ENCODE results near the gene PTPN1. TPM values are rescaled to one million over a fixed set of nuclear protein-coding genes. Genes with fewer than 3 reads are reported as not detected.
"Not testable (repeated sequence)": the region's sequence is repeated elsewhere in the genome, so short reads cannot be mapped to it uniquely, and the experiment has no call there.

PTPN1 gene
- polyA plus RNA-seq, 1 of the 3 experiments (the other 2 are of a cell fraction), result 23.6 TPM

DNA sequence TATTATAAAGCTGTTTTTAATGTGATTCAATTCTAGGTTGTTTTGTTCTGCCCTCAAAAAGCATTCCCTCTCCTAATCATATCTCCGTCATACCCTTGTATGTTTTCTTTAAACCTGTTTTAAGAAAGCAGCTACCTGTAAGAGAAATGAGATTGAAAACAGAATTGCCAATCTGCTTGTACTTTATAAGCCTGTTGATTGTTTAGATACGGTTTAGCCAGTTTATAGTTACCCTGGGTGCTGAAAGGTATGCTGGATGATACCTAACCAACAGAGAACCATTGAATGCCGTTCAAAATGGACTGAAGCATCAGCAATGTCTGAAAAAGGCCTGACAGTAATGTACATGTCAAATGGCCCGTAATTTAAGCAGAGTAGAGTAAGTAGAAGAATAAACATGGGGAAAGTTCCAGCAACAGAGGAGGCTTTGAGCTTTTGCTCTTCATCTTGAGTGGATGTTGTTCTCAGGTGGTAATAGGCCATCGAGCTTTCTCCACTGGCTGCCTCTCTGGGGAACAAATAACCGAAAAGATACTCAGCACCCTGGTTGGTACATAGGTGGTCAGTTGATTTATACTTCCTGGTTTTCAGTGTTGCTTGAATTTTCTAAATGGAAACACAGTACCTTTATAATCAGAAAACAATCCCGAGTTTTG lies 27.5 kb downstream of the PTPN1 start:
- Histone ChIP-seq H3K9me2 (no peaks in the 10 kb centered on the region), H3K4me1 (ENCODE audit: control insufficient read depth in 1 of 2, insufficient read depth in 2 of 2, low read depth in 1 of 2, low read length in 1 of 2) (peaks cover 4 to 24% of the 10 kb centered on the region in 2 experiments), H3K4me2 (no peak overlapping the region), H3K36me3 (replicated peaks in 1 of 2; ENCODE audit: control insufficient read depth in 1 of 2, insufficient read depth in 2 of 2, low read length in 1 of 2) (peaks cover 0 to 3% of the 10 kb centered on the region in 2 experiments), H3K27me3 (ENCODE audit: insufficient read depth) (no peaks in the 10 kb centered on the region), H3K9ac (no peak overlapping the region), H4K20me1 (ENCODE audit: insufficient read depth) (peaks cover 38% of the 10 kb centered on the region), H3K4me3 (ENCODE audit: low read depth in 2 of 2, low read length in 1 of 2) (no peak overlapping the region), H3K27ac (ENCODE audit: low read depth in 2 of 2, low read length in 1 of 2) (no peak overlapping the region), H3K79me2 (ENCODE audit: insufficient read depth) (peaks cover 95% of the 10 kb centered on the region), H2AFZ (ENCODE audit: low read depth) (no peak overlapping the region), H3K9me3 (no peaks in the 10 kb centered on the region), H3F3A (replicated peaks; ENCODE audit: insufficient read depth) (peaks cover 18% of the 10 kb centered on the region)
- DNase-seq, result no peak
- no peak for TF ChIP-seq EP300 (IDR thresholded peaks at IDR 0.05; ENCODE audit: borderline replicate concordance in 1 of 2, low read depth in 1 of 2, low read length in 1 of 2)
- WGBS (ENCODE audit: low lambda C conversion rate), result 91% methylated on average over 7 of the region's 7 CpGs
- CTCF ChIA-PET, result interaction anchor here (0.7 to 1.3 kb wide), 2 partner anchors 9 to 11 kb away, joined by 3 read pairs; no protein-coding TSS in a partner anchor
- POLR2A ChIA-PET, result no interaction called here

- Histone ChIP-seq H3K4me3 (ENCODE audit: low read depth in 2 of 2, low read length in 1 of 2) (no peak overlapping the region), H3K27ac (ENCODE audit: low read depth in 2 of 2, low read length in 1 of 2) (no peak overlapping the region), H3K36me3 (replicated peaks in 1 of 2; ENCODE audit: control insufficient read depth in 1 of 2, insufficient read depth in 2 of 2, low read length in 1 of 2) (peaks cover 0 to 3% of the 10 kb centered on the region in 2 experiments), H3K9ac (no peak overlapping the region), H3K4me2 (no peak overlapping the region), H3K4me1 (ENCODE audit: control insufficient read depth in 1 of 2, insufficient read depth in 2 of 2, low read depth in 1 of 2, low read length in 1 of 2) (peaks cover 4 to 23% of the 10 kb centered on the region in 2 experiments), H3K9me3 (no peaks in the 10 kb centered on the region), H3K27me3 (ENCODE audit: insufficient read depth) (no peaks in the 10 kb centered on the region), H3F3A (replicated peaks; ENCODE audit: insufficient read depth) (peaks cover 18% of the 10 kb centered on the region), H2AFZ (ENCODE audit: low read depth) (no peak overlapping the region), H4K20me1 (ENCODE audit: insufficient read depth) (peaks cover 32% of the 10 kb centered on the region), H3K9me2 (no peaks in the 10 kb centered on the region), H3K79me2 (ENCODE audit: insufficient read depth) (peaks cover 95% of the 10 kb centered on the region)
- DNase-seq, result no peak
- ChIA-PET POLR2A (interaction anchor here (0.8 kb wide), 1 partner anchor 39 kb away, joined by 3 read pairs; no protein-coding TSS in a partner anchor), CTCF (interaction anchor here (0.9 to 1.3 kb wide), 2 partner anchors 12 to 38 kb away, joined by 3 read pairs; no protein-coding TSS in a partner anchor)
- 83% methylated on average over 4 of the region's 4 CpGs for WGBS (ENCODE audit: low lambda C conversion rate)
- no peak for TF ChIP-seq YY1 (IDR thresholded peaks at IDR 0.05; ENCODE audit: low read depth)
- TF ChIP-seq GABPA (IDR thresholded peaks at IDR 0.05; ENCODE audit: low read depth), result no peak
- no peak for TF ChIP-seq MEF2A (IDR thresholded peaks at IDR 0.05; ENCODE audit: borderline replicate concordance, low read depth)
- no peak for TF ChIP-seq TAF1 (IDR thresholded peaks at IDR 0.05; ENCODE audit: borderline replicate concordance, low read depth, low read length)
- no peak for TF ChIP-seq CTCF (IDR thresholded peaks at IDR 0.05)
- no peak for TF ChIP-seq TEAD4 (IDR thresholded peaks at IDR 0.05; ENCODE audit: borderline replicate concordance, insufficient read depth)
- TF ChIP-seq CHD2 (IDR thresholded peaks at IDR 0.05; ENCODE audit: low read length, partially characterized antibody), result no peak
- no peak for TF ChIP-seq FOXJ3 (CRISPR knock-in tag; IDR thresholded peaks at IDR 0.05)
- no peak for TF ChIP-seq RXRA (IDR thresholded peaks at IDR 0.05; ENCODE audit: borderline replicate concordance, low read depth)
- no peak for TF ChIP-seq FOXM1 (IDR thresholded peaks at IDR 0.05; ENCODE audit: low read depth)
- TF ChIP-seq NFIC (IDR thresholded peaks at IDR 0.05; ENCODE audit: borderline replicate concordance), result no peak
- no peak for TF ChIP-seq ZBTB33 (IDR thresholded peaks at IDR 0.05; ENCODE audit: borderline replicate concordance, low read depth)
- no peak for TF ChIP-seq RCOR1 (IDR thresholded peaks at IDR 0.05; ENCODE audit: low read length)
- TF ChIP-seq ELF1 (IDR thresholded peaks at IDR 0.05), result no peak
- no peak for TF ChIP-seq IRF3 (IDR thresholded peaks at IDR 0.05; ENCODE audit: low read depth, low read length)
- no peak for TF ChIP-seq RAD21 (IDR thresholded peaks at IDR 0.05; ENCODE audit: low read length)
Measured at GRCh38 chr20:50538276-50538675, 28.1 kb downstream of the PTPN1 start.

- H3K9me2 ChIP-seq; POLR2A ChIA-PET; H3K9me3 ChIP-seq; H3K27ac ChIP-seq (ENCODE audit: low read depth in 2 of 2, low read length in 1 of 2); H3K27me3 ChIP-seq (ENCODE audit: insufficient read depth); H3K4me2 ChIP-seq; DNase-seq; H2AFZ ChIP-seq (ENCODE audit: low read depth); CTCF ChIA-PET; H3K4me3 ChIP-seq (ENCODE audit: low read depth in 2 of 2, low read length in 1 of 2); H3K36me3 ChIP-seq (replicated peaks in 1 of 2; ENCODE audit: control insufficient read depth in 1 of 2, insufficient read depth in 2 of 2, low read length in 1 of 2); H3K9ac ChIP-seq: not testable (repeated sequence)
- Histone ChIP-seq H3F3A (replicated peaks; ENCODE audit: insufficient read depth) (peaks cover 18% of the 10 kb centered on the region), H3K4me1 (ENCODE audit: control insufficient read depth in 1 of 2, insufficient read depth in 2 of 2, low read depth in 1 of 2, low read length in 1 of 2) (peaks cover 4 to 16% of the 10 kb centered on the region in 2 experiments), H4K20me1 (ENCODE audit: insufficient read depth) (peaks cover 21% of the 10 kb centered on the region), H3K79me2 (ENCODE audit: insufficient read depth) (peaks cover 95% of the 10 kb centered on the region)
- WGBS (ENCODE audit: low lambda C conversion rate), result 98% methylated on average over 8 of the region's 8 CpGs
Measured at GRCh38 chr20:50539798-50540197, 29.6 kb downstream of the PTPN1 start.
